Trophoblast cell (in vitro differentiated cells and primary cell): ENCODE results near the gene ATP6V0A1.

Experiments
- DNase-seq, 2 donors: peaks; one replicate each; pipeline ENCODE4 v3.0.0-alpha.2; 2016
- H2AFZ ChIP-seq: 2 replicates; pipeline ENCODE4 v1.6.1; 2013; ENCODE audit warnings: low read length, moderate library complexity, mild to moderate bottlenecking; ENCODE audit not compliant: insufficient read depth, poor library complexity
- H2AK5ac ChIP-seq: 2 replicates; pipeline ENCODE4 v1.6.1; 2013; ENCODE audit warnings: mild to moderate bottlenecking, low read length
- H2BK120ac ChIP-seq: 2 replicates; pipeline ENCODE4 v1.6.1; 2013; ENCODE audit warnings: low read length, mild to moderate bottlenecking, moderate library complexity; ENCODE audit not compliant: insufficient read depth, poor library complexity
- H2BK12ac ChIP-seq: 2 replicates; pipeline ENCODE4 v1.6.1; 2013; ENCODE audit warnings: mild to moderate bottlenecking, low read length, moderate library complexity
- H2BK5ac ChIP-seq: 2 replicates; pipeline ENCODE4 v1.6.1; 2013; ENCODE audit warnings: low read length, low read depth, moderate library complexity, mild to moderate bottlenecking; ENCODE audit not compliant: poor library complexity
- H3K14ac ChIP-seq: 2 replicates; pipeline ENCODE4 v1.6.1; 2013; ENCODE audit warnings: mild to moderate bottlenecking, low read length
- H3K18ac ChIP-seq: 2 replicates; pipeline ENCODE4 v1.6.1; 2013; ENCODE audit warnings: mild to moderate bottlenecking, low read length
- H3K23ac ChIP-seq: 2 replicates; pipeline ENCODE4 v1.6.1; 2013; ENCODE audit warnings: low read length
- H3K27ac ChIP-seq: 2 replicates; pipeline ENCODE4 v1.5.1; 2013; ENCODE audit warnings: low read depth, mild to moderate bottlenecking, inconsistent platforms, low read length, moderate library complexity
- H3K27me3 ChIP-seq: 2 replicates; pipeline ENCODE4 v1.6.1; 2013; ENCODE audit warnings: inconsistent platforms, mild to moderate bottlenecking, low read length, moderate library complexity; ENCODE audit not compliant: insufficient read depth
- H3K36me3 ChIP-seq, 2 experiments: 1 replicate in 1 of 2; 2 replicates in 1 of 2; pipeline ENCODE4 v1.6.1; 2013; ENCODE audit warnings: low read length in 2 of 2, mild to moderate bottlenecking in 2 of 2, moderate library complexity in 1 of 2; ENCODE audit not compliant: insufficient read depth in 2 of 2, control insufficient read depth in 1 of 2
- H3K4ac ChIP-seq: 2 replicates; pipeline ENCODE4 v1.6.1; 2013; ENCODE audit warnings: low read depth, mild to moderate bottlenecking, low read length, moderate library complexity
- H3K4me1 ChIP-seq, 2 experiments: 1 replicate in 1 of 2; 2 replicates in 1 of 2; pipeline ENCODE4 v1.6.1; 2013; ENCODE audit warnings: low read length in 2 of 2, mild to moderate bottlenecking in 2 of 2, moderate library complexity in 1 of 2; ENCODE audit not compliant: insufficient read depth in 2 of 2, control insufficient read depth in 1 of 2
- H3K4me2 ChIP-seq: 2 replicates; pipeline ENCODE4 v1.6.1; 2013; ENCODE audit warnings: inconsistent platforms, mild to moderate bottlenecking, low read length, moderate library complexity
- H3K4me3 ChIP-seq: 2 replicates; pipeline ENCODE4 v1.5.1; 2013; ENCODE audit warnings: mild to moderate bottlenecking, low read depth, low read length, inconsistent platforms
- H3K79me1 ChIP-seq: one replicate; pipeline ENCODE4 v1.6.1; 2013; ENCODE audit warnings: low read length
- H3K79me2 ChIP-seq: 2 replicates; pipeline ENCODE4 v1.6.1; 2013; ENCODE audit warnings: low read length, mild to moderate bottlenecking; ENCODE audit not compliant: control insufficient read depth, insufficient read depth, poor library complexity
- H3K9ac ChIP-seq: 2 replicates; pipeline ENCODE4 v1.6.1; 2013; ENCODE audit warnings: mild to moderate bottlenecking, low read length
- H3K9me3 ChIP-seq: 2 replicates; pipeline ENCODE4 v1.6.1; 2013; ENCODE audit warnings: low read depth, mild to moderate bottlenecking, control low read depth, inconsistent platforms, low read length; ENCODE audit not compliant: insufficient read depth
- H4K12ac ChIP-seq: 2 replicates; pipeline ENCODE4 v1.6.1; 2013; ENCODE audit warnings: low read depth, mild to moderate bottlenecking, low read length, moderate library complexity
- H4K8ac ChIP-seq: 2 replicates; pipeline ENCODE4 v1.6.1; 2013; ENCODE audit warnings: low read depth, mild to moderate bottlenecking, low read length, moderate library complexity
- H4K91ac ChIP-seq: one replicate; pipeline ENCODE4 v1.6.1; 2013; ENCODE audit warnings: low read depth, mild to moderate bottlenecking, low read length, moderate library complexity
- WGBS: extraction: QIAGEN DNeasy Blood & Tissue Kit; methylation state at CpG from one replicate; pipeline ENCODE4 v1.1.7; 2013; ENCODE audit warnings: missing lambda C conversion rate; ENCODE audit not compliant: insufficient read length, insufficient coverage; ENCODE audit errors: extremely low coverage; 5-methylcytosine and 5-hydroxymethylcytosine counted together

ATP6V0A1 gene

DNA sequence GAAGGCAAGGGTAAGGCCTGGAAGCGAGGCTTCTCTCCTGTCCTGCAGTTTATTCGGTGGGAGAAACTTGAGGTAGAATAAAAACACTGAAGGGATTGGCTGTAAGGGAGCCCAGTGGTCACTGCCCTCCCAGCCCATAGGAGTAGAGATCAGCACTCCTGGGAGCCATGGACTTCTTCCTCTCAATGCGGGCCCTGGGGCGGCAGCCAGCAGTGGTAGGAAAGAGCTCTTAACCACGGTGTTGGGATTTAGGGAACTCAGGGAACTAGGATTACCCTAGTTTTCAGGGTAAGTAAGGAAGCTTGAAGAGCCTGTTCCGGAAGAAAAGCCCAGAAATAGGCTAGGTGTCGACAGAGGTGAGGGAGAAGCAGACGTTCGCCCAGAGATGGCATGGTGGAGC lies 53.6 kb downstream of the ATP6V0A1 start:
- Histone ChIP-seq H2AFZ (no peak overlapping the region), H3K36me3 (peaks cover 35 to 44% of the 10 kb centered on the region in 2 experiments), H3K23ac (no peak overlapping the region), H2BK120ac (no peak overlapping the region), H4K91ac (no peak overlapping the region), H2AK5ac (no peak overlapping the region), H3K27ac (peak overlapping the region; percentile 16), H3K79me1 (peaks cover 9% of the 10 kb centered on the region), H3K14ac (no peak overlapping the region), H3K4me2 (no peak overlapping the region), H4K12ac (no peak overlapping the region), H2BK12ac (no peak overlapping the region), H3K18ac (no peak overlapping the region), H3K9me3 (no peaks in the 10 kb centered on the region), H4K8ac (no peak overlapping the region), H3K79me2 (no peaks in the 10 kb centered on the region), H3K27me3 (no peaks in the 10 kb centered on the region), H2BK5ac (no peak overlapping the region), H3K4me3 (no peak overlapping the region), H3K4ac (no peak overlapping the region), H3K9ac (no peak overlapping the region), H3K4me1 (peaks cover 3 to 14% of the 10 kb centered on the region in 2 experiments)
- peak in 1 of 2 donors; percentile 60 for DNase-seq
- WGBS = no CpG with 5 or more reads among the region's 9 CpGs

DNA sequence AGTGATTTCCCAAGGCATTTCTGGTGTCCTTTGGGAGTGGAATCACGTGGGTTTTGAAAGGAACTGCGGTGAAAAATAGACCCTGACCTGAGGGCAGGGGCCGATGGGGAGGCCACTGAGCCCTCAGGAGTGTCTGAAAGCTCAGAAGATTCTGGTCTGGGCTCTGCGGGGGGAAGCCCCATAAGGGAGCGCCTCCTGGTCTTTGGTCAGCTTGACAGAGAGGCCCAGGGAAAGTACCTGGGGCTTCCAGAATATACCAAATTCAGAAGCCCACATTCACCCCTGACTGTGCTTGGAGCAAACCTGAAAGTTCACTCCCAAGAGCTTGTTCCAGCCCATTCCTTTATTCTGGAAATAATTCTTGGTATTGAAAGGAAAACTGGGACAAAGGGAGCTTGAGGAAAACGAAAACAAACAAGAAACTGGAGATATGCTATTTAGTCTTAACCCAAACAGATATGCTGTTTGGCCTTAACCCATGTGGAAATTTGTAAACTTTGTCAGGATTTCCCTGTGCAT lies 54.1 kb downstream of the ATP6V0A1 start:
- H3K18ac ChIP-seq = no peak overlapping the region
- no peak overlapping the region for H2AFZ ChIP-seq
- H3K9ac ChIP-seq = no peak overlapping the region
- no peaks in the 10 kb centered on the region for H3K9me3 ChIP-seq
- no peak overlapping the region for H2AK5ac ChIP-seq
- no peak overlapping the region for H2BK12ac ChIP-seq
- no peak overlapping the region for H3K14ac ChIP-seq
- H4K12ac ChIP-seq = no peak overlapping the region
- no peak overlapping the region for H3K4me2 ChIP-seq
- H3K4me1 ChIP-seq = peaks cover 0 to 8% of the 10 kb centered on the region in 2 experiments
- no peak overlapping the region for H4K91ac ChIP-seq
- H3K4me3 ChIP-seq = no peak overlapping the region
- no CpG with 5 or more reads among the region's 6 CpGs for WGBS
- H3K23ac ChIP-seq = no peak overlapping the region
- no peaks in the 10 kb centered on the region for H3K27me3 ChIP-seq
- H3K79me1 ChIP-seq = peaks cover 4% of the 10 kb centered on the region
- DNase-seq = peak; percentile 74 to 75
- no peak overlapping the region for H2BK120ac ChIP-seq
- no peak overlapping the region for H4K8ac ChIP-seq
- peak overlapping the region; percentile 1 for H2BK5ac ChIP-seq
- peaks cover 31 to 42% of the 10 kb centered on the region in 2 experiments for H3K36me3 ChIP-seq
- no peak overlapping the region for H3K4ac ChIP-seq
- no peak overlapping the region for H3K27ac ChIP-seq
- no peaks in the 10 kb centered on the region for H3K79me2 ChIP-seq

DNA sequence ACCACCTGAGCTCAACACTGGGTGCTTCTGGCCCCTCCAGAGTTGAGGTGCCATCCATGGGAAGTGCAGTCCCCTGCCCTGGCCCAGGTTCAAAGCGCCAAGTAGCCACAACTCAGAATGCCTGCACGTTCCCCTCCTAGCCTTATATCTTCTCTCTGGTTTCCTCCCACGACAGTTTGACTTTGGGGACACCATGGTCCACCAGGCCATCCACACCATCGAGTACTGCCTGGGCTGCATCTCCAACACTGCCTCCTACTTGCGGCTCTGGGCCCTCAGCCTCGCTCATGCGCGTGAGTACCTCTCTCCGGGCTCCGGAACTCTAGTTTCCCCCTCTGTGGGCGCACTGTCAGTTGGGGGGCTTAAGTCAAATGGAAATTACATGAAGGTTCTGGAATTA lies 55.0 kb downstream of the ATP6V0A1 start:
- no peak overlapping the region for H2AFZ ChIP-seq
- no peaks in the 10 kb centered on the region for H3K27me3 ChIP-seq
- H2BK5ac ChIP-seq = no peak overlapping the region
- H3K4me3 ChIP-seq = no peak overlapping the region
- no CpG with 5 or more reads among the region's 11 CpGs for WGBS
- peaks cover 3% of the 10 kb centered on the region for H3K79me1 ChIP-seq
- H3K9me3 ChIP-seq = no peaks in the 10 kb centered on the region
- H3K23ac ChIP-seq = no peak overlapping the region
- H4K12ac ChIP-seq = no peak overlapping the region
- H3K14ac ChIP-seq = no peak overlapping the region
- DNase-seq = no peak
- H3K18ac ChIP-seq = peak overlapping the region; percentile 26
- no peak overlapping the region for H2AK5ac ChIP-seq
- H4K91ac ChIP-seq = no peak overlapping the region
- peaks cover 27 to 37% of the 10 kb centered on the region in 2 experiments for H3K36me3 ChIP-seq
- no peaks in the 10 kb centered on the region for H3K79me2 ChIP-seq
- no peak overlapping the region for H3K27ac ChIP-seq
- H3K4ac ChIP-seq = no peak overlapping the region
- H3K4me2 ChIP-seq = no peak overlapping the region
- no peak overlapping the region for H4K8ac ChIP-seq
- H2BK12ac ChIP-seq = no peak overlapping the region
- H2BK120ac ChIP-seq = no peak overlapping the region
- no peak overlapping the region for H3K9ac ChIP-seq
- peaks cover 6 to 16% of the 10 kb centered on the region in 2 experiments for H3K4me1 ChIP-seq

DNA sequence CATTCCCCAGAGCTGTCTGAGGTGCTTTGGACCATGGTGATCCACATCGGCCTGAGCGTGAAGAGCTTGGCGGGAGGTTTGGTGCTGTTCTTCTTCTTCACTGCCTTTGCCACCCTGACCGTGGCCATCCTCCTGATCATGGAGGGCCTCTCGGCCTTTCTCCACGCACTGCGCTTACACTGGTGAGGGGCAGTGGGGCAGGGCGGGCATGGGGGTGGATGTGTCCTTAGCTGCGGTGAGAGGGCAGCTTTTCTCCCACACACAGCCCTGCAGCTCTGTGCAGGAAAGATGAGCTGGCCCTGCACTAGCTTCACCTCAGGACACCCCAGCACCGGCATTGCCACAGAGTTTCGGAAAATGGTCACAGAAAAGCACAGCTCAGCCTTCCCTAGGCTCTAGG lies 55.6 kb downstream of the ATP6V0A1 start:
- H3K79me1 ChIP-seq = peaks cover 7% of the 10 kb centered on the region
- H3K27me3 ChIP-seq = no peaks in the 10 kb centered on the region
- peaks cover 12 to 22% of the 10 kb centered on the region in 2 experiments for H3K4me1 ChIP-seq
- no peak overlapping the region for H3K23ac ChIP-seq
- H2BK5ac ChIP-seq = no peak overlapping the region
- H3K9me3 ChIP-seq = no peaks in the 10 kb centered on the region
- no peak overlapping the region for H3K27ac ChIP-seq
- H3K79me2 ChIP-seq = no peaks in the 10 kb centered on the region
- H3K4me2 ChIP-seq = no peak overlapping the region
- H3K14ac ChIP-seq = no peak overlapping the region
- H3K18ac ChIP-seq = no peak overlapping the region
- no peak overlapping the region for H2AK5ac ChIP-seq
- H2BK120ac ChIP-seq = no peak overlapping the region
- H3K36me3 ChIP-seq = peaks cover 24 to 33% of the 10 kb centered on the region in 2 experiments
- no peak overlapping the region for H4K8ac ChIP-seq
- H2BK12ac ChIP-seq = no peak overlapping the region
- no peak overlapping the region for H4K12ac ChIP-seq
- WGBS = no CpG with 5 or more reads among the region's 11 CpGs
- no peak overlapping the region for H3K4me3 ChIP-seq
- no peak for DNase-seq
- no peak overlapping the region for H3K9ac ChIP-seq
- H4K91ac ChIP-seq = no peak overlapping the region
- no peak overlapping the region for H3K4ac ChIP-seq
- H2AFZ ChIP-seq = no peak overlapping the region
